ENCODE data around the gene ISX.

ISX gene

DNA sequence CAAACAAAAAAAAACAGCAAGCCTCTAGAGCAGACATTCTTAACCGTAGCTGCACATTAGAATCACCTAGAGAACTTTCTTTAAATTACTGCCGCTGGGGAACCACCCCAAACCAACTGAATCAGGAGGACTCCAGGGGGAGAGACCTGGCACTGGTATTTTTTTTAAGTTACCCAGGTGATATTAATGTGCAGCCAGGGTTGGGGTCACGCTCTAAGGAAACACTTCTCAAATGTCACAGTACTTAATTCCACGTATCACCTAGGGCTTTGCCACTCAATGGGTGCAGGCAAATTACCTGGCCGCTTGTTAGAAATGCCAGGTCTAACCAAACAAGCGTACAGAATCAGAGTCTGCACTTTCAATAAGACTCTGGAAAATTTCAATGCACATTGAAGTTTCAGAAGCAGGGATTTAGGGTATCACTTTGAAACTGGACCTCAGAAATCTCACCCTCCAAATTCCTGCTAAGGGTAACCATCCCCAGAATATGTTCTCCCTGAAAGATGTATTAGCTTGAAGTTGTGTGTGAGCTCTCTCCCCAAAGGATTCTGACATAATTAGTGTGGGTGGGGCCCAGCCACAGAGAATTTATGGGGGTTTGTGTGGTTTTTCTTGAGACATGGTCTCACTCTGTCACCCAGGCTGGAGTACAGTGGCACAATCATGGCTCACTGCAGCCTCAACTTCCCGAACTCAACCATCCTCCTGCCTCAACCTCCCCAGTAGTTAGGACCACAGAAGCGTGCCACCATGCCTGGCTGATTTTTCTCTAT, 12.7 kb upstream of the ISX start:
- no peak for DNase-seq (ENCODE audit: low read depth)

DNA sequence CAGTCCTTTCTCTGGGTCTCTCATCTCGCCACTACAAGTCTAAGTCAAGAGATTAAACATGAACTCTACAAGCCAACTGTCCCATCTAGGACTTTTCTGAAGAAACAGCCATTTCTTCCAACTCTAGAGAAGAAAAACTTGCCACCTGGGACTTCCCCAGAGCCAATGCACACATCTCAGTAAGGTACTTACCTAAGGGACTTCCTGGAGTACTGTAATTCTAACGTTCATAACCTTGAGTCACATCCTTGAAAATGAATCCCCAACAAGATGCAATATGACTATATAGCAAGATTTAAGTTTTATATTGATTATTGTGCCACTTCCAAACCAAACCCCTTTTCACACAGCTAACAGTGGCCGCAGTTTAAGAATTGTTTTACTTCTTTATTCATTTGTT, 11.9 kb upstream of the ISX start:
- DNase-seq (ENCODE audit: low read depth), result no peak

DNA sequence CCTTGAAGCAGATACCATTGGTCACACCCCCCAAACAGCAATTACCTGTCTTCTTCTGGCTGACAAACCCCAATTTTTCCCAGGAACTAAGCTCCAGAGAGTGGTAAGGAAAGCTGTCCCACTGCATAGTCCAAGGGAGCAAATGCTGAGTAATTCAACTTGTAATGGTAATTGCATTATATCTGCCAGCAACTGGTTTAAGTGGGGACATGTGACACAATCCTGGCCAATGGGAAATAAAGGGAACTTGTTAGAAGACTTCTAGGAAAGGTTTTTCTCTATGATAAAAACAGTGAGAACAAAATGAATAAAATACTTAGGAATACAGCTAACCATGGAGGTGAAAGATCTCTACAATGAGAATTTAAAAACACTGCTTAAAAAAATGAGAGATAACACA, 9.5 kb upstream of the ISX start:
- no peak for DNase-seq (ENCODE audit: low read depth)

DNA sequence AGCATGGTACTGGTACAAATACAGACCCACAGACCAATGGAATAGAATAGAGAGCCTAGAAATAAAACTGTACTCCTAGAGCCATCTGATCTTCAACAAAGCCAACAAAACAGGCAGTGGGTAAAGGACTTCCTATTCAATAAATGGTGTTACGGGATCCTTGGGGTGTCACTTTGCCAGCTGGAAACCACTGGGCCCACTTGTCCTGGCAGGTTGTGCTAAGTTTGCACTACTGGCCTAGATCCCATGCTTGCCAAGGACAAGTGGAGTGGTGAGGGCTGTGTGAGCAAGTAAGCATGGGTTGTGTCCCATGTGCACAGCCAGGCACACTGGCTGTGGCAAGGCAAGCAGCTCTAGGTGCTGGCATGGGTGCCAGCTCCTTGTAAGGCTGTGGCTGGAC, 8.8 kb upstream of the ISX start:
- DNase-seq (ENCODE audit: low read depth), result no peak

DNA sequence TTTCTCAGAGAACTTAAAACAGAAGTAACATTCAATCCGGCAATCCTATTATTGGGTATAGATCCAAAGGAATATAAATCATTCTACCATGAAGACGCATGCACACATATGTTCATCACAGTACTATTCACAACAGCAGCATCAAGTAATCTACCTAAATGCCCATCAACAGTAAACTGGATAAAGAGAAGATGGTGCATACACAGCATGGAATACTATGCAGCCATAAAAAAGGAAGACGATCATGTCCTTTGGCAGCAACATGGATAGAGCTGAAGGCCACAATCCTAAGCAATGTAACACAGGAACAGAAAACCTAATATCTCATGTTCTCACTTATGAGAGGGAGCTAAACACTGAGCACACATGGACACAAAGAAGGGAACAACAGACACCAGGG, 6.3 kb upstream of the ISX start:
- DNase-seq (ENCODE audit: low read depth), result no peak

DNA sequence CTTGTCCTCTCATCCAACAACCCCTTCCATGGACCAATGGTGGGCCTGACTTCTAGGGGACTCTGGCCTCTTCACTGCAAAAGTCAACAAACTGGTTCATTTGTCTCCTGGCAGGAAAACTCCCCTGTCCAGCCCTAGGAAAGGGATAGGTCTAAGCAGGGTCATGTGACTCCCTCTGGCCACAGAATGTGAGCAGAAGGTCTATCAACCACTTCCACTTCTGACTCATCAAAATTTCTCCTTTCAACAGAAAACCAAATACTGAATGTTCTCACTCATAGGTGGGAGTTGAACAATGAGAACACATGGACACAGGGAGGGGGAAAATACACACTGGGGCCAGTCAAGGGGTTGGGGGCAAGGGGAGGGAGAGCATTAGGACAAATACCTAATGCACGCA, 1.3 kb upstream of the ISX start:
- DNase-seq (ENCODE audit: low read depth), result no peak

DNA sequence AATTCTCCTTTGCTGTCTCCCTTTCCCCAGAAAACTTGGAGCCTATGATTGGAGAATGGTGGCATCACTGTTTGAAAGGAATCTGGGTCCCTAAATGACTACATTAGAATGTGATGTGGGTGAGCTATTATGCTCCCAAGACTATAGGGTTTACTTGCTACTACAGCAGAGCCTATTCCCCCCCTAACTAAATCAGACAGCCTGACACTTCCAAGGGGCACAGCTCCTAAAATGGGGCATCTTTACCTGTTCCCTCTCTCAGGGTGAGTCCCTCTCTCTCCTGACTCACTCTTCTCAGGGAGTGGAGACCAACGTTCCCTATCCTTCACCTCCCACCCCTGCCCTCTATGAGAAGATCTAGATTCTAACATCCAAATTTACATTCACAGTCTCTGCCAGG, 775 bp upstream of the ISX start:
- DNase-seq (ENCODE audit: low read depth), result no peak

DNA sequence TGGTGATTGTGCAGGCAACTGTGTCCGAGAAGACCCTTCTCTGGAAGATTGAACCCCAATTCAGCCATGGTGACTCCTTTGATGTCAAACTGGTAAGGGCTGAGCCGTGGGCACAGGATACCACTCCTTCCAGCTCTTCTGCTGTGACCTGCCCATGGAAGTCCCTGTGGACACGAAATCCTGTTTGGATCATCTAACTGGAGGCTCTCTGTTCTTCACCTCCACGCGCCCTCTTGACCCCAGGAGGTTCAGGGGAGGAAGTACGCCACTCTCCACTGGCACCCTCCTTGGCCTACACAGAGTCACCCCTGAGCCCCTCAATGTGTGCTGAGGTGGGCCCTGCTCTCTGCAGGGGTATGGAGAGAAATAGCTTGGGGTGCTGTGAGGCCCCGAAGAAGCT, 810 bp downstream of the ISX start:
- no peak for DNase-seq (ENCODE audit: low read depth)

DNA sequence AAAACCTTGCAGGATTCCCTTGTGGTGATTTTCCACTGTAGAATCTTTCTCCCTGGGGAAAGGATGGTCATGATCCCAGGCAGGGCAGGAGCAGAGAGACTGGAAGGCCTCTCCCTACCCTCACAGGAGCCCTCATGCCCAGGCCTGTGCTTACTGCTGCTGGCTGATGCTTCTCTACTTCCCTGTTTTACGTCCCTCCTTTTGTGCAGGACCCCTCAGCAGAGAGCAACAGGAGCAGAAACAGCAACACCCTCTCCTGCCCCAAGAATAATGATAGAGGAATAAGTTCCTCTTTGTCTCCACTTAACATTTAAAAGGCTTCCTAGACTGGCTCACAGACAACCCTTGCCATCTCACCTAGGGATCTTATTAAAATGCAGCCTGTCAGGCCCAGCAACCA, 3.6 kb downstream of the ISX start:
- no peak for DNase-seq (ENCODE audit: low read depth)

DNA sequence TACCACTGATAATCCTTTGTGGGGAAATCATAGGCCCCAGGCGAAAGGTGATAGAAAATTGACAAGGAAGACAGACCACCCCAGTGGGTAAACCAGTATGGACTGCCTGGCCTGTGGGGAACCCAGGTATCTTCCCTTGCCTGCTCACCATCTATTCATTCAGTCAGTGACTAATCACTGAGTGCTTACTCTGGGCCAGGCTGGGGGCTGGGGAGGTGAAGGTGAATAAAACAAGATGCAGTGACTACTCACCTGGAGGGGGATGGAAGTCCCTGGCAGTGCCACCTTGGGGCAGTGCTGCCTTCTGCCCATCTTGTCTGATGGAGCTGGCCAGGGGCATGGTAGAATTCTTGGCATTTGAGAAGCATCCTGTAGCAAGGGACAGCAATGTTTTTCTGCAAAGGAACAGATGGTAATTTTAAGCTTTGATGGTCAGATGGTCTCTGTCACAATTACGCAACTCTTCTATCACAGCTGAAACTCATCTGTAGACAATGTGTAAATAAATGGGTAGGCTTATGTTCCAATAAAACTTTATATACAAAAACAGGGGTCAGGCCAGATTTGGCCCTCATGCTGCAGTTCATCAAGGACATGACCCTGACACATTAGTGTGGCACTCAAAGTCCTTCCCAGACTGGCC, 4.6 kb downstream of the ISX start:
- no peak for DNase-seq (ENCODE audit: low read depth)

DNA sequence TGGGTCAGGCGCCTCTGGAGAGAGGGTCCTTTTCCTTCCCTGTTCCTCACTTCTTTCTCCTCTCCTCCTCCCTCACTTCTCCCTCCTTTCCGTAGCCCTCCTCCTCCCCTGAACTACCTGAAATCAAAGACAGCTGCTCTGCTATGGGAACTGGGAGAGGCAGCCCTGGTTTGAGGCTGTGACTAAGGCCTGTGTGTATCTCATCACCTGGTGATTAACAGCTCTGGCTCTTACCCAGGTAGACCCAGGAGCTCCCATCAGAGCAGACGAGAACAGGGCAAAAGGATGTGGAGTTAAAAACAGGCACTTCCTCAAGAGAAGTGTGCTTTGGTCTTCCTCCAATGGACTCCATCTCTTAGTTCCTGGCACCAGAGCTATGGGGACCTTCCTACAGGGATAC, 5.8 kb downstream of the ISX start:
- DNase-seq (ENCODE audit: low read depth), result no peak

DNA sequence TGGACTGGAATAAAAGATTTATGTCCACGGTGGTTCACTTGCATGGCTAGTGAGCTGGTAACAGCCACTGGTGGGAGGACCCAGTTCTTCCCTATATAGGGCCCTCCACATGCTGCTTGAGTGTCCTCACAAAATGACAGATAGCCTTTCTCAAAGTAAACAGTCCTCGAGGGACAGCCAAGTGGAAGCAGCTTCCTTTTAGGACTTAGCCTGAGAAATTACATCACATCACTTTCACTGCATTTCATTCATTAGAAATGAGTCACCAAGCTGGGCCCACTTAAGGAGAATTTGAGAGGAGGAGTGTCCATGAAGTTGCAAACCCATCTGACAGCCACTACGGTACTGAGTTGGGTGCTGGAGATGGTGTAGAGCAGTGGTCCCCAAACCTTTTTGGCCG, 7.0 kb downstream of the ISX start:
- peak; percentile 4 for DNase-seq (ENCODE audit: low read depth)

DNA sequence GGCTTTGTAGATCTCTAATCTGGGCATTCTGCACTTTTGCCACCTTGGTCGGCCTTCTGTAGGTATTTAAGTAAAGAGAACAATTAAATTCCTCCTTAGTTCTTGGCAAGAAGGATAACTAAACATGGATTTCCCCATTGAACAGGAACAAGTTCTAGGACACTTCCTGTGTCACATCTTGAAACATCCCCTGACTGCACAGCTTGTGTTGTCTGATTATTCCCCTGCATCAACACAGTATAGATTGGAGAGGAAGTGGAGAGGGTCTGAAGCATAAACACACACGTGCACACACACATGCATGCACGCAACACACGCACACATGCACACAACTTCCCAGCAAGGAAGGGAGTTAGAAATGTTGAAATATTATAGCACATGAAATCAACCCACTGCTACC, 8.6 kb downstream of the ISX start:
- DNase-seq (ENCODE audit: low read depth), result no peak

DNA sequence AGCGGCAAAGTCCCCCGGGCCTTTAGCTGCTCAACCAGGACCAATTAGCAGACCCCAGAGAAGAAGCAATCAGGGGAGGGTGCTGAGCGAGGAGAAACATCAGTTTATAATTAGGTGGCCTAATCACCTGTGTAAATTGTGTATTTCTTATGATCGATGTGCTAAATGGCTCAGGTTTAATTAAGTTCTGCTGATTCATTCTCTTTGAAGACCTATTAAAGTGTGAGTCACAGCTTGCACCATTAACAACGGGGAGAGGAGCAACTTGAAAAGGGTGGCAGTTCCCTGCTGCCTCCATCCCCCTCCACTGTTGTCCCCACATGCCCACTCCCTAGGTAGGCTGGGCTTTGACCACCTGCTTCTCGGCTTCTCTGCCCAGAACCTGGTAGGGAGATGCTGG, 10.7 kb downstream of the ISX start:
- DNase-seq (ENCODE audit: low read depth), result no peak

DNA sequence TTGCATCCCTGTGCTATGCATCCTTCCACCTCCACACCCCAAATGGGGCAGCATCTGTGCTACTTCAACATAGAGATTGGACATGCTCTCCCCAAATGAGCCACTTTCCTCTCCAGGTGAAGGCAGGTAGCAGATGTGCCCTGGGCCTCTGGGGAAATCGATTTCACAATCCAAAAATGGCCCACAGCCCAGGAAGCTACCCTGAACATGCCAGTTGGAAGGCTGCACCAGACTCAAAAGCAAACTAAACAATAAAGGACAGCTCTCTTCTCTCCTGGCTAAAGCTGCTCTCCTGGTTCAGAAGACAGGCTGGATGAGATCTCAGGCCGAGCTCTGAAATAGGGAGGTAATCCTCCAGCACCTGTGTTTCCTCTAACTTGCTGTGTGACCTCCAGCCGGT, 19.7 kb downstream of the ISX start:
- no peak for DNase-seq (ENCODE audit: low read depth)

DNA sequence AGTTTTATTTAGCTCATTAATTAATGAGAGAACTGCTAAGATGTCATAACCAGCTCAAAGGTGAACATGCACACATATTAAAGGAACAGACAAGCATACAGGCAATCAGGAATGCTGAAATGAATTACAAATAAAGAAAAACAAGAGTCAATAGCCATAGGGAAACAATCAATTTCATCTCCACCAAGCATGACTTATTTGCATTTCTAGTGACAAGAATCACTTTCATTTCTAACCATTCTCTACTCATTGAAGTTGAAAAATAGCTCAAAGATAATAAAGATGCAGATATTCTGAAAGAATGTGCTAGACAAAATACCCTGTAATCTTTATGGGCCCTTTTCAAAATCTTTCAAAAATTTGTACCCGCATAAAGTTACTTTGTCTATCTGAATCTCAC, 23.2 kb downstream of the ISX start:
- DNase-seq (ENCODE audit: low read depth), result no peak

DNA sequence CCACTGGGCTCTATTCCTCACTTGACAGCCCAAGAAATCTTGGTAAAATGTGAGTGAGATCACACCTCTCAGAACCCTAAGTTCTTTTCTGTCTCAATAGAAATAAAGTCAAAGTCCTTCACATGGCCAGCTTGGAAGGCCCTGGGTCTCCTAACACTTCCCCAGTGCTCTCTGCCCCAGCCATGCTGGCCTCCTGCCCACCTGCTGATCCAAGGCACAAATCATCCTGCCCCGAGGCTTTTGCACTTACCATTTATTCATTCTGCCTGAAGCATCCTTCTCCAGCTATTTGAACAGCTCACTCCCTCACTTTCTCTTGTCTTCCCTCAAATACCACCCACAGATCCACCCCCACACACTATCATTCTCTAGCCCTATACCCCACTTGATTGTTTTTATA, 26.4 kb downstream of the ISX start:
- no peak for DNase-seq (ENCODE audit: low read depth)

DNA sequence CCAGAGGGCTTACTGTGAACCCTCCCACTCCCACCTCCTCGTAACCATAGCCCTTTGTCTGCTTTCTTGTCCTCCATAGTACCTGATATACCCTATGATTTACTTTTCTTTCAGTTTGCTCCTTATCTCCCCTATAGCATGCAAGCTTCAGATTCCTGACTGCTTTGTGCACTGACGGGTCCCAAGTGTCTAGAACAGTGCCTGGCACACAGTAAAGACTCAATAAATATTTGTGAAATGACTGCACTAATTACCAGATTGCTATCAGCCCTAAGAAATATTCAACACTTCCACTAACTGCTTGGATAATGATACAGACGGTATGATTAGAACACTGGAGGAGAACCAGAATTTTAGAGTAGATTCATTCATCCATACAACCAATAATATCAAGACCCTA, 33.0 kb downstream of the ISX start:
- DNase-seq (ENCODE audit: low read depth), result no peak

DNA sequence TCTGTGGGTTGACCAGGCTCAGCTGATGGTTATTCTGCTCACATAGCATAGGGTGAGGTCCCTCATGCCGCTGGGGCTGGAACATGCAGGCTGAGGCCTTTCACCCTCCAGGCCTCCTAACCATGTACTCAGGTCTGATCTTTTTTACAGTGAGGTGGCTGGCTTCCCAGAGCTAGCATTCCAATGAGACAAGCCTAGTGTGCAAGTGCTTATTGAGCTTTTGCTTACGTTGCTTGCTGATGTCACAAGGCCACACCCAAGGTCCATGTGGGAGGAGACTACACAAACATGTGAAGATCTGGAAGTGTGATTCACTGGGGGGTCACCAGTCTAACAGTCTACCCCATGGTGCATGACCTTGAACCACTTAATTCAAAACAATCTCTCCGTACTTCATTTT, 33.9 kb downstream of the ISX start:
- no peak for DNase-seq (ENCODE audit: low read depth)

DNA sequence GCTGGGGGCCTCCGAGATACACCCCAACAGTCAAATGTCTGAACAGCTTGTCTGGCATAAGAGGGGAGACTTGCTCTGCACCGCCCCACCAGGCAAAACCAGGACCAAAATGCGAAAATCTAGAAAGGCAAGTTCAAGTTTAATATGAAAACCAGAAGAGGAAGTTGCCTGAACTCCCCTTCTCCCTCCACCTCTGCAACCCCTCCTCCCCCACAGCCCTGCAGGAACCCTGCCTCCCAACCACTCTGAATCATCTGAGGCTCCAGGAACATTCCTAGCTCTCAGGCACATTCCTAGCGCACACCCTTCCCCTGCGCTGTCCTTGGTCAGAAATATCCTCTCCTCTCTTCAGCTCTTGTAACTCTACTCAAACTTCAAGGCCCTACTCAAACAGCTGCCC, 36.7 kb downstream of the ISX start:
- DNase-seq (ENCODE audit: low read depth), result peak; percentile 2

DNA sequence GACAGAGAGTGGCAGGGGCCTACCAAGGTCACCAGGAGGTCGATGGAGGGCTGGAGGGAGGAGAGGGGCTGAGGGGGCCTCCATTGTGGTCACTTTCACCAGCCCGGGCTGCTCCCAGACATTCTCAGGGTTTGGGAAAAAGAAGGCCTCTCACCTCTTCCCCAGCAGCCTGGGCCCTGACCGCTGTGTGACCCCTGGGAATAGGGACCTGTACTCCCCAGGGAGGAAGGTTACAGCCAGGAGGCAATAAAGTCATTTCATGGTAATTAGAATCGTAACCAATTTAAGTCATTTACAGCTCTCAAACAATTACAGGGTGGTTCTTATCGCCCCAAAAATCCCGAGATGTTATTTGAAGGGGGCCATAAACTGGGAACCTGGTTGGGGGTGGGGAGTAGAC, 37.8 kb downstream of the ISX start:
- no peak for DNase-seq (ENCODE audit: low read depth)

DNA sequence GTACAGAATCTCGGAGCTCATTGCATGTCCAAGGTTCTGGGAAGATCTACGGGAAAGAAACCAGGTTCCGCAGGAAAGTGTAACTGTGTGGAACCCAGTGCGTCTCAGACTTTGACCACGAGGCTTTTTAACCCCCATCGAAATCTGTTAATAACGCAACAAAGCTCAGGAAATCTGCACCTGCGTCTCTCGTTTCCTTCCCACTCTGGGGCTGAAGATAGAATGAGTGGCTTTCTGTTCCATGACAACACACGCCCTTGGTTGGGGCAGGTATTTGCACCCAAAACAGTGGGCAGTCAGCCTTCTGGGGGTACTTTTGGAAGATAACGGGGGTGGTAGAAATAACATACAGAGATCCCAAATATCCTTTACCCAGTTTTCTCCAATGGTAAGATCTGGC, 38.5 kb downstream of the ISX start:
- DNase-seq (ENCODE audit: low read depth), result no peak

DNA sequence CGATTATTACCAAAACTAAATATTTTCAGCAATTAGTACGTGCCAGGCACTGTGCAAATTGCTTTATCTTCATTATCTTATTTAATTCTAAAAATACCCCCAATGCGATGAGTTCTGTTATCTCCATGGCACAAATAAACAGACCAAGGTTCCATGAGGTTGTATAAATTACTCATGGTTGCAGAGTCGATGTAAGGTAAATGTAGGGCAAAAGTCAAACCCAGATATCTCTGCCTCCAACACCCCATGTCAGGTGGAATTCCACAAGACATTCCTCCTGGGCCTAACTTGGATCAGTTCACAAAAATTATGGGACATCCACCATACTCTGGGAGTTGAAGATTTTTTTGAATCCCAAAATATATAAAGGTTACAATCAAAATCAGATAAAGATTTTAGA, 43.7 kb downstream of the ISX start:
- DNase-seq (ENCODE audit: low read depth), result no peak

DNA sequence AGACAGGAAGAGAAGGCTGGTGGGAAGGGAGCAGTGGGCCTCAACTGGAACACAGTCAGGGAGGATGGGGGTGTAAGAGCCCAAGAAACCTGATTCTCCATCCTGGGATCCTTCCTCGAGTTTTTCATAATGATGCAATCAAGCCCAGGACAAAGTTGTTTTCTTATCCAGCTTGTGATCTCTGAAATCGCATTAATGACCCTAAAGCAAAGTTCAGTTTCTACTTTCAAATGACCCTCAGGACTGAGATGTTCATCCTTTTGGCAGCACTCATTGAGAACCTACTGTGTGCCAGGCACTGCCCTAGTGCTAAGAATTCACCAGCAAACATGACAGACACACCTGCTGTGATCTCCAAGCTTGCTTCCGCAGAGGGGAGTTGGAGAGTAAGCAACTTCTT, 45.3 kb downstream of the ISX start:
- no peak for DNase-seq (ENCODE audit: low read depth)
